ENCODE results near the gene TWSG1.

The TWSG1 gene

DNA sequence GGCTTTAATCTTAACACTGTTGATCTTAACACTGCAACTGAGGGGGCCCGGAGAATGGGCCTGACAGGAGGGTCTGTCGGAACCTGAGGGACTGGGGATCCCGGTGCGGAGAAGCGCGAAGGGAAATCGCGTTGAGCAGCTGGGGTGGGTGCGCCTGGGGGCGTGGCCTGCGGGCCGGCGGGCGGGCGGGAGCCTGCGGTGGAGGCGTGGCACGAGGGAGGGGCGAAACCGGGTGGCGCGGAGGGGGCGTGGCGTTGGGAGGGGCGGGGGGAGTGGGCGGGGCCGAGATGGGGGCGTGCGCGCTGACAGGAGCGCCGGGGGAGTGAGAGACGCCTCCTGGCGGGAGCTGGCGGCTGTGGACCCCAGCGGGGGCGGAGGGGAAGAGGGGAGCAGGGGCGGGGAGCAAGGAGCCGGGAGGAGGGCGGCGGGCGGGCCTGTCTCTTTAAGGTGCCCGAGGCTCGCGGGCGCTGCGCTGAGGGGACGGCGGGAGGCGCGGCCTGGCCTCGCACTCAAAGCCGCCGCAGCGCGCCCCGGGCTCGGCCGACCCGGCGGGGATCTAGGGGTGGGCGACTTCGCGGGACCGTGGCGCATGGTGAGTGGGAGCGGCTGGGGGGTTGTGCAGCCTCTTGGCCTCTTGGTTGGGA lies at the start of gene TWSG1:
TSS of gene TWSG1 (plus strand) at position 445 of the 644 bp plus-strand sequence. CDS start 2,457 bp downstream, outside the sequence.
- DNase-seq: peak; percentile 48

DNA sequence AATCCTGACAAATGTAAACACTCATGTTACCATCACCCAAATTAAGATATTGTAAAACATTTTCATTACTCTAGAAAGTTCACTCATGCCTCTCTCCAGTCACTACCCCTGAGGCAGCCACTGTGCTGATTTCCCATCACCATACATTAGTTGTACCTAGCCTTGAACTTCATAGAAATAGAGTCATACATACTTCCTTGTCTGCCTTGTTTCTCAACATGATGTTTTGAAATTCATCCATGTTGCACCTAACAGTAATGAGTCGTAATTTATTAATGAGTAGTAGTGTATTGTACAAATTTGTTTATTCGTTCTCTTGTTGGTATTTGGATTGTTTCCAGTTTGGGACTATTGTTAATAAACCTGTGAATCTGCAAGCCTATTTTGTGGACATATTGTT lies 49.0 kb upstream of the TWSG1 start:
- no peak for DNase-seq

DNA sequence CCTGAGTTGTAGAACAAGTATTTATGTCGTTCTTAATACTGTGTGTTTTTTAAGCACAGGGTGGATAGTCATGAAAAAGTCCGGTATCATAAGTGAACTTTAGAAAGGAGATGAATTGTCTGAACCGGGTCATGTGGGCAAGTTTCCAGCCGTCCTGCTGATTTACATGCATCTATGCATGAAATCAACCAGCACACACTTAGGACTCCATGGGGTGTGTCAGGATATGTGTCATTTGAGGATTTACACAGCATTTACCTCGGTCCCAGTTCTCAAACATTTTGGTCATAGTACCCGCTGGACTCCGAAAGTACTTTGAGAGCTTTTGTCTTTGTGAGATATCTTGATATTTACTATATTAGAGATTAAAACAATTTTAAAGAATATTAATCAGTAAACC lies 47.5 kb upstream of the TWSG1 start:
- no peak for DNase-seq

DNA sequence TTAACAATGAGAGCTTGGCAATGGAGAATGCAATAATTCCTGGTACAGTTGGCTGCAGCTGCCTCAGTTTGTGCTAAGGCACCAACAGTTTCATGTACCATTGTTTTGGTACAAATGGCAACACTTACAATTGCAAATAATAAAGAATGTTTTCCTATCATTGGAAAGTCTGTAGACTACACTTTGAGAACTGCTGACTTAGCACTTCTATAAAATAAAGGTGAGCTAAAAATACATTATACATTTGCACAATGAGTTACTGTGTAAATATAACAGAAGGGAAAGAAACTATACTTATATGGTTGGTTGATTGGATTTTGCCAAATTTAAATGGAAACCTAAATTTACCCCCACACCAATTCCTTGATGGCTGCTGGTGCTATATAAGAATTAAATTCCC lies 44.9 kb upstream of the TWSG1 start:
- DNase-seq: no peak

DNA sequence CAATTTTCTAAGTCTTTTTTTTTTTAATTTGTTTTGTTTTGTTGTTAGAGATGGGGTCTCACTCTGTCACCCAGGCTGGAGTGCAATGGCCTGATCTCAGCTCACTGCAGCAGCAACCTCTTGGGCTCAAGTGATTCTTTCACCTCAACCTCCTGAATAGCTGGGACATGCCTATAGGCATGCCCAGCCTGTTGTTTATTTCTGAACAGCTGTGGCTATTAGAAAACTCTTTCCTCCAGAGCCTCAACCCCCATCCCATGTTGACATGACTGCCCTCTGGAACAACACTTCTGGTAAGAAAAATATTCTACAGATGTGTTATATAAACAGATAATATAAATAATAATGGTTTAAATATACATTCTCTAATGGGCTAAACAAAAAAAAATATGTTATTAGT lies 44.4 kb upstream of the TWSG1 start:
- no peak for DNase-seq

DNA sequence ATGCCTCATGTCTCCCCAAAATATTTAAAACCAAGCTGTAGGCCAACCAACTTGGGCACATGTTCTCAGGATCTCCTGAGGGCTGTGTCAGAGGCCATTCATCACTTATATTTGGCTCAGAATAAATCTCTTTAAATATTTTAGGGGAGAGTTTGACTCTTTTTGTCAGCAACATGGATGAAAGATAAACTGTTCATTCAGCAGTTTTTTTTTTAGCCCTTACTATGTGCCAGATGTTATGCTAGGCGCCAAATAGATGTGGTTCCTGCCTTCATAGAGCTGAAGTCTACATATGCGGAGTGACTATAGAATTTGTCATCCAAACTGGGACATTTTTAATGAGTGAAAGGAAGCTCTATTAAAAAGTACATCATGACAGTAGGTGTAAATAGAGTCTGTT lies 42.5 kb upstream of the TWSG1 start:
- DNase-seq: no peak

DNA sequence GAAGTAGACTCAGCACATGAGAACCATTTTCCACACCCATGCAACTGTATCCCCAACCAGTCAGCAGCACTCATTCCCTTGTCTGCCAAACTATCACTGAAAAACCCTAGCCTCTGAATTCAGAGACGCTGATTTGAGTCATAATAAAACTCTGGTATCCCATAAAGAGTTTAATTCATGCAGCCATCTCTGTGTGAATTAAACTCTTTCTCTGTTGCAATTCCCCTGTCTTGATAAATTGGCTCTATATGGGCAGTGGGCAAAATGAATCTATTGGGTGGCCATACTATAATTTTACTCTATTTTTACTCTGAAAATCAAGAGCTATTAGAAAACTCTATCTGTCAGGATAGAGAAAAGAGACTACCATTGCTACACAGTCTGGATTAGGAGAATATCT lies 40.6 kb upstream of the TWSG1 start:
- no peak for DNase-seq

DNA sequence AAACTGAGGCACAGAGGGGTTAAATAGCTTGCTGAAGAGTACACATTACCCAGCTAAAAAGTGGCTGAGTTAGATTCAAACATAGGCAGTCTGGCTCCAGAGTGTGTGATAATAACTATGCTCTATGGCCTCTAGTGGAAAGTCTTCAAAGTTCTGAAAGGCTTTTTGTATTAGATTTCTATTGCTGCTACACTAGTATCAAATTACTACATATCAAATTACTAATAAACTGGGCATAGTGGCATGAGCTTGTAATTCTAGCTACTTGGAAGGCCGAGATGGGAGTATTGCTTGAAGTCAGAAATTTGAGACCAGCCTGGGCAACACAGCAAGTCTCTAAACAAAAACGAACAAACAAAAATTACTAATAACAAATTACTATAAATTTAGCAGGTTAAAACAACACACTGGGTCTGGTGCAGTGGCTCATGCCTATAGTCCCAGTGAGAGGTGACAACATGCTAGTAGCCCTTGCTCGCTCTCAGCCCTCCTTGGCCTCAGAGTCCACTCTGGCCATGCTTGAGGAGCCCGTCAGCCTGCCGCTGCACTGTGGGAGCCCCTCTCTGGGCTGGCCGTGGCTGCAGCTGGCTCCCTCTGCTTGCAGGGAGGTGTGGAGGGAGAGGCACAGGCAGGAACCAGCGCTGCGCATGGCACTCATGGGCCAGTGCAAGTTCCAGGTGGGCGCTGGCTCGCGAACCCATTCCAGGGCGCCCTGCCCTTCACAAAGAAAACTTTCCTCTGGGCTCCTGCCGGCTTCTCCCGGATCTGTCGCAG lies 38.2 kb upstream of the TWSG1 start:
- DNase-seq: no peak

DNA sequence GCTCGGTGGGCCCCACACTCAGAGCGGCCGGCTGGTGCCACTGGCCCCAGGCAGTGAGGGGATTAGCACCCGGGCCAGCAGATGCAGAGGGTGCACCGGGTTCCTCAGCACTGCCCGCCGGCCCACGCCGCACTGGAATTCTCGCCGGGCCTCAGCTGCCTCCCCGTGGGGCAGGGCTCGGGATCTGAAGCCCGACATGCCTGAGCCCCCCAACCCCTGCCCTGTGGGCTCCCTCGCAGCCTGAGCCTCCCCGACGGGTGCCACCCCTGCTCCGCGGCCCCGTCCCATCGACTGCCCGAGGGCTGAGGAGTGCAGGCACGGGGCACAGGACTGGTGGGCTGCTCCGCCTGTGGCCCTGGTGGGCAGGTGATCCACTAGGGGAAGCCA lies 37.6 kb upstream of the TWSG1 start:
- no peak for DNase-seq

DNA sequence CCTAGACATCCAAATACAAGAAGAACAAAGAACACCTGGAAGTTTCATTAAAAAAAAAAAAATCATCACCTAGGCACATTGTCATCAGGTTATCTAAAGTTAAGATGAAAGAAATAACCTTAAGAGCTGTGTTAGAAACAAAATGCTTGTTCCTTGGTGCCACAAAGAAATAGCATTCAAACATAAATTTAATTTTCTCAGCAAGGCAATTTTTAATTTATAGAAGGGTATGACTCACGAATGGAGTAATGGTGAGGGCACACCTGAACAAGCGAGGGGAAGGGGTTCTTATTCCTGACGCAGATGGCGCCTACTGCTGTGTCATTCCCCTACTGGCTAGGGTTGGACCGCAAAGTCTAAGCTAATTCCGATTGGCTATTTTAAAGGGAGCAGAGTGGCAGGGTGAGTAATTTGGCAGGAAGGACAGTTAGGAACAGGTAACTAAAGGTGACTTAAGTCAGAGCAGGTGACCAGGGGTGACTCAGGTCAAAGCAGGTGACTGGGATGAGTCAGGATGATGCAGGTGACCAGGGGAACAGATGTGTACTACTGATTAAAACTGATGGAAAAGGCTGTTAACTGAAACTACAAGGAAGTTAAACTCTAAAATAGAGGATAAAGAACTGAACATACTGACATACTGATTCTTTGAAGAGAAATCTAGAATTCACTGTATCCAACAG lies 30.0 kb upstream of the TWSG1 start:
- no peak for DNase-seq

DNA sequence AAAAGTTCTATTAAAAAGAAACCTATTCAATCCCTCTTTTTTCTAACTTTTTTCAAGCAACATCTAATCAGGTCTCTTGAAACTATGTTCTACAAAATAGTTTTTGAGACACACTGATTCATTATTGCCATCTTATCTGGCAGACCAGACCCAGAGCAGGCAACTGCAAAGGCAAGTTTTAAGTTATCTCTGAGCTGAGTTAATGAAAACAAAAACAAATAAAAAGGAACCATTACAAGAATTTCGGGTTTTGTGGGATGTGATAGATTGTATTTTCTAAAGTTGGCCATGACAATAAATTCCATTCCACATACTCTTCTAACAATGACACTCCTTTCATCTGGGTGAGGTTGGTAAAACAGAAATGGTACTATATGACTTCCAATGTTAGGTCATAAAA lies 15.2 kb upstream of the TWSG1 start:
- no peak for DNase-seq

DNA sequence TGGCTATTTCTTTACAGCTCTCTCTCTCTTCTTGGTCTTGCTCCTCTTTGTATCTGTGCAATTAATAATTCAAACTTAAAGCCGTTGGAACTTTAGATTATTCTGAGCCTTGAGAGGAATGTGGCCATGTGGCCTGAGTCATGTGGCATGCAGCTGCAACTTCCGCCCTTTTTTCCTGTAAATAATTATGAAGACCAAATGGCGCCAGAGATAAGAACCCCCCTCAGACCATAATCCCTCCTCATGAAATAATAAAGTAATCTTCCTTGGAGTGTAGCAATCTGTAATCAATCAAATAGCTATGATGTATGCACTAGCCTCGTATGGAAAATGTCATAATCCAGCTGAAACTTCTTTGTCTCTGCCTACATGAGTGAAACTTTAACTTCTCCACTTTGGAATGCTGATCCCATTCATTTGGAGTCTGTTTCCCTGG lies 13.5 kb upstream of the TWSG1 start:
- no peak for DNase-seq

DNA sequence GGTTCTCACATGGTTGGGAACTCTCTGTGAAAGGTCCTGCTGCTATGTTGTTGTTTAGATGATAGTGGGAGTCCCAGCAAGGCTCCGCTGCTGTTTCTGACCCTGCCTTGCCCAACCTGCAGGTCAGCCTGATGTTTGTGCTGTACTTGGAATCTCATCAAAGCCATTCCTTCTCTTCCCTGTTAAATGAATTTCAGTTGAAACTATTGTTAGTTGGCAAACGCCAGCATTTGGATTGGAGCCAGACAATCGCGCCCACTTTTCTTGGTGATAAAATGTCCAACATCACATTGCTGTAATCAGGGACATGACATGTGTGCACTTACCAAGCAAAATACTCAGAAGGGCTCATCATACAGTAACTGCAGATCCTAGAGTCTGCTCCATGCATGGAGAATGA lies 12.8 kb upstream of the TWSG1 start:
- DNase-seq: no peak

DNA sequence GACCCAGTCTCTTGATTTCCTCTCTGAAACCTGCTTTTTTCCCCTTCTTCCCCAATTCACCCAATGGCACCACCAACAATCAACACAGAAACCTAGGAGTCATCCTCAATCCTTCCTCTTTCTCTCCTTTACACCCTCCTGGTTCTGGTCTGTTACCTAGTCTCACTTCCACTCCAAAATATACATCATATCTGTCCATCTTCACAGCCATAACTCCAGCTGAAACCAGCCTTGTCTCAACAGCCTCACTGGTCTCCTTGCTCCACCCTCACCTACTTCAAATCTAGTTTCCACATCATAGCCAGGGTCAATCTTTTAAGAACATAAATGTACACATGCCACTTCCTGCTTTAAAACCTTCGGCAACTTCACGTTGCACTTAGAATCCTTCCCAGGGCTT lies 11.8 kb upstream of the TWSG1 start:
- DNase-seq: no peak

DNA sequence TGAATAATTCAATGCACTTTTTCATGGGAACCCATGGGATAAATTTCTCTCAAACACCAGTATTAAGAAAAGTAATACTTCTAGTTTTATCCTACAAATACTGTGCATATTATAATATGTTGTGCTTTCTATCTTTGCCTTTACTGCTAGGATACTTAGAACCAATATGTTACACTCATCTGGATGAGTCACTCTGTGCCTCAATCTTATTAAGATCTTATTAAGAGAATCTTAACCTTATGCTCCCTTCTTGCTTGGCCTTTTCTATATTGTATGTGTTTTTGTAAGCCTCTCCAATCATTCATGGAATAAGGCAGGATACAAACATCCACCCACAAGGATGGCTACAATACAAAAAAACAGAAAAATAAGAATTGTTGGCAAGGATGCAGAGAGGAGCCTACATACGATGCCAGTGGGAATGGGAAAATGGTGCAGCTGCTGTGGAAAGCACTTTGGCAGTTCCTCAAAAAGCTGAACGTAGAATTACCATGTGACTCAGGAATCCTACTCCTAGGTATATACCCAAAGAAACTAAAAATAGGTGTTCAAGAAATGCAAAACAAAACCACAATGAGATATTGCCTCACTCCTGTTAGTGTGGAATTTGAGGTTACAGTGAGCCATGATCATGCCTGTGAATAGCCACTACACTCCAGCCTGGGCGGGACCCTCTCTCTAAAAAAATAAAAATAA lies 10.7 kb upstream of the TWSG1 start:
- DNase-seq: no peak

DNA sequence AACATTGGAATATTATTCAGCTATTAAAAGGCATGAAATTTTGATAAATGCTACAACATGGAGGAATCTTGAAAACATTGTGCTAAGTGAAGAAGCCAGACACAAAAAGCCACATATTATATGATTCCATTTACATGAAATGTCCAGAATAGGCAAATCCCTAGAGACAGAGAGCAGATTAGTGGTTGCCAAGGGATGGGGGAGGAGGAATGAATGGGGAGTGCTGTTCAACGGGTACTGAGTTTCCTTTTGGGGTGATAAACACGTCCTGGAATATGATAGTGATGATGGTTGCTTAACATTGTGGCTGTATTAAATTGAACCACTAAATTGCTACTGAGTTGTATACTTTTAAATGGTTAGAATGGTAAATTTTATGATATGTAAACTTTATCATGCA lies 8.9 kb upstream of the TWSG1 start:
- DNase-seq: no peak

DNA sequence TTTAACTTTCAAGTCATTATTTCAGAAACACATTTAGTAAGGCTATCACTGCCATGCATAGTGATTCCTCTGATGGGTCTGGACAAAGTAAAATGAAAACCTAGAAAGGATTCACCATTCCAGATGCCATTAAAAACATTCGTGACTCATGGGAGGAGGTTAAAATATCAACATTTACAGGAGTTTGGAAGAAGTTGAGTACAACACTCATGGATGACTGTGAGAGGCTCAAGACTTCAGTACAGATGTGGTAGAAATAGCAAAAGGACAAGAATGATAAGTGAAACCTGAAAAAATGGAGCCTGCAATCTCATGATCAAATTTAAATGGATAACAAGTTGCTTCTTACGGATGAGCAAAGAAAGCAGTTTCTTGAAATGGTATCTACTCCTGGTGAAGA lies 5.8 kb upstream of the TWSG1 start:
- no peak for DNase-seq

DNA sequence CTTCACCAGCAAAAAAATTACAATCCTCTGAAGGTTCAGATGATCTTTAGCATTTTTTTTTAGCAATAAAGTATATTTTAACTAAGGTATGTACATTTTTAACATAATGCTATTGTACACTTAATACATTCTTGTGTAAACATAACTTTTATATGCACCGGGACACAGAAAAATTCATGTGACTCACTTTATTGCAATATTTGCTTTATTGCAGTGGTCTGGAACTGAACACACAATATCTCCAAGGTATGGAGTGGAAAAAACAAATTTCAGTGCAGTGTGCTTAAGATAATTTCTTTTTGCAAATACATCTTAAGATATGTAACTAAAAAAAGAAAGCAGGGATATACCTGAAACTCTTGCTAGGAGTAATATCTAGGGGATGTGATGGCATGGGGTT lies 5.1 kb upstream of the TWSG1 start:
- DNase-seq: no peak

DNA sequence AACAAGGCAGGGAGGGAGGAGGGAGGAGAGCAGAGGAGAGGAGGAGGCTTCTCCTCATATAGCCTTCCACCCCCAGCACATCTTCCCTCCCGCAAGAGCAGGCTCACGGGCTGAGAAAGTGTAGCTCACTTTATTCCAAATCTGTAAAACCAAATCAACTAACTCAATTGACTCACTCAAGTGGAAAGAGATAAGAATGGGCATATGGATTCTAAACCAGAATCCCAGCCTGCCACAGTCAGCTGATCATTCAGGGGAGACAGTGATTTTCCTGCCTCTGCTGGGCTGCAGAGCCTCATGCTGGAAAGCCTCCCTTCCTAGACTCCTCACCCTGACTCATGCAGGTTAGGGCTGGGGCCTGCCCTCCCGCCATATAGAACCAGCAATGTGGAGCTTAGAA lies 4.2 kb upstream of the TWSG1 start:
- DNase-seq: no peak

DNA sequence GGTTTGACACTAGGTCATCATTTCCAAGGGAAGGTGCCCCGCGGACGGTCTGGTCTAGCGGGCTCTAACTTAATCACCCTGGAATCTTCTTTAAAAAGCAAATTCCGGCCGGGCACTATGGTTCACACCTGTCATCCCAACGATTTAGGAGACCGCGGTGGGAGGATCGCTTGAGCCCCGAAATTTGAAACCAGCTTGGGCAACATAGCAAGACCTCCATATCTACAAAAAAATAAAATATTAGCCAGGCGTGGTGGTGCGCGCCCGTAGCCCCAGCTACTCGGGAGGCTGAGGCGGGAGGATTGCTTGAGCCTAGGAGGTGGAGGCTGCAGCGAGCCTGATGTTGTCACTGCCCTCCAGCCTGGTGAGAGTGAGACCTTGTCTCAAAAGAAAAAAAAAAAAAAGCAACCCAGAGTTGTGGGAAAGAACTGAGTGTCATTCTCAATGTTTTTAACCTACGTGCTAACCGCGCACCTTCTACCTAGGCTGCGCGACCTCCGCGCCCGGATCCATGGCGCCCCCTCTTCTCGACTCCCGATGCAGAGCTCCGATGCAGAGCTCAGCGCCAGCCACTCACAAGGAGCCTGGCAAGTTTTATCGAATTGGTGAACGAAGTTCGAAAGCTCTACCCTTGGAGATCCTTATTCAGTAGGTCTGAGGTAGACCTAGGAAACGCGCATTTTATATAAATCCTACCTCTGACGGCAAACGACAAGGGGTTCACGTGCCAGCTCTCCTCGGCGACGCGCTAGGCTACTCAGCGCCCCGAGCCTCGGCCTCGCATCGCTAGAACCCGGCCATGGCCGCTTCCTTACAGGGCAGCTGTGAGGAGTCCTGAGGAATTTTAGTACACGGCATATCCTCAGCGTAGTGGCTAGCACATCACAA lies 888 bp upstream of the TWSG1 start:
- DNase-seq: no peak

DNA sequence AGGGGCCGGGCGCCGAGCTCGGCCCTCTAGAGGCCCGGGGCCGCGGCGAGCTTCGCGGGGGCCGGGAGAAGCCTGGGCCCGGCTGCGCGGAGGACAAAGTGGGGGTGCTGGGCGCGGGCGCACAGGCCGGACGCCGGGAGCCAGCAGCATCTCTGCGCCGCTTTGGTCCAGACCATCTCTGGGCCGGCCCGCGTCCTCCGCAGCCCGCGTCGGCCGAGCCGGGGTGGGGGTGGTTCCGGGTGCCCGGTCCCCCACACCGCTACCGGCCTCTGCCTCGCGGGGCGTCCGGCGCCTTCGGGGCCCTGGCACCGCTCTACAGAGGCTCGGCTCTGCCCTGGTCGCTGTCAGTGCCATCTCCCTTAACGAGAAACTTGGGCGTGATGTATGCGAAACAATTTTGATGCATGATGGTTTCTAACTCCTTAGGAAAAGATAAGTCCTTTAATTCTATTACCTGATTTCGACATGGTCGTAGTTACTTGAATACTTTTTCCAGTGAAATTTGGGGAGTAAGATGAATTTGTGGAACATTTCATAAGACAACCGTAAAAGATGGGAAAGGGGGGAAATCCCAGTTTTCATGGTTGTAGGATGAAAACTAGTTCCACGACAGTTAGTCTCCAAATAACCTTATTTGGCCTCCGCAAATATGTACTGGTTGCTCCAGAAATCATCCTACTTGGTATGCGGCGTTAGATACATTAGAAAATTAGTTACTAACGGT lies 562 bp downstream of the TWSG1 start:
- DNase-seq: no peak

DNA sequence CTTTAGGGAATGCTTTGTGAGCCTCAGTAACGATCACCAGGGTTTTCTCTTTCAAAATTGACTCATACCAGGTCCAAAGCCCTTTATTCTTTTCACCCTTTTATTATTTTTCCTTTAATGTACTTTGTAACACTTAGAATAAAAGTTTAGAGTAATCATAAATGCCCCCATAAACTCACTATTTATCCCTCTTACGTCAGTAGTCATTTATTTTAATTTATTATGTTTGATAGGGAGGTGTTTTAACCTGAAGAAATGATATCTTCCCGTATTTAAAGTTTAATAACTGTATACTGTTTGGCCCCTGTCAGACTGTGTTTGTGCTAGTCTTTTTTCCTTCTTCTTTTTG lies 1.1 kb downstream of the TWSG1 start:
- no peak for DNase-seq
